Measurements from ENCODE around the gene MIDN. TPM values are rescaled to one million over a fixed set of nuclear protein-coding genes. Genes with fewer than 3 reads are reported as not detected.
A peak's percentile ranks its signal among the peaks of the same experiment; 100 is the strongest.

Gene MIDN
- total and polyA plus RNA-seq, 4 donors = 39.7 to 185 (median 58.7) TPM

GRCh38 chr19:1294688-1295087 is 46.3 kb downstream of the MIDN start:
- TF ChIP-seq, protein P1, sequence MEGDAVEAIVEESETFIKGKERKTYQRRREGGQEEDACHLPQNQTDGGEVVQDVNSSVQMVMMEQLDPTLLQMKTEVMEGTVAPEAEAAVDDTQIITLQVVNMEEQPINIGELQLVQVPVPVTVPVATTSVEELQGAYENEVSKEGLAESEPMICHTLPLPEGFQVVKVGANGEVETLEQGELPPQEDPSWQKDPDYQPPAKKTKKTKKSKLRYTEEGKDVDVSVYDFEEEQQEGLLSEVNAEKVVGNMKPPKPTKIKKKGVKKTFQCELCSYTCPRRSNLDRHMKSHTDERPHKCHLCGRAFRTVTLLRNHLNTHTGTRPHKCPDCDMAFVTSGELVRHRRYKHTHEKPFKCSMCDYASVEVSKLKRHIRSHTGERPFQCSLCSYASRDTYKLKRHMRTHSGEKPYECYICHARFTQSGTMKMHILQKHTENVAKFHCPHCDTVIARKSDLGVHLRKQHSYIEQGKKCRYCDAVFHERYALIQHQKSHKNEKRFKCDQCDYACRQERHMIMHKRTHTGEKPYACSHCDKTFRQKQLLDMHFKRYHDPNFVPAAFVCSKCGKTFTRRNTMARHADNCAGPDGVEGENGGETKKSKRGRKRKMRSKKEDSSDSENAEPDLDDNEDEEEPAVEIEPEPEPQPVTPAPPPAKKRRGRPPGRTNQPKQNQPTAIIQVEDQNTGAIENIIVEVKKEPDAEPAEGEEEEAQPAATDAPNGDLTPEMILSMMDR (IDR thresholded peaks at IDR 0.05; ENCODE audit: control extremely low read depth, extremely low read depth) = no peak
- H3K27me3 ChIP-seq (ENCODE audit: control insufficient read depth in 3 of 3, insufficient read depth in 3 of 3, low read length in 2 of 3) = peaks cover 0 to 6% (median 2%) of the 10 kb centered on the region in 3 donors
- H3K4me3 ChIP-seq = no peak overlapping the region
- H3K36me3 ChIP-seq (ENCODE audit: control insufficient read depth in 4 of 4, insufficient read depth in 4 of 4, low read length in 4 of 4) = no peaks in the 10 kb centered on the region
- no peaks in the 10 kb centered on the region for H3K9me3 ChIP-seq (ENCODE audit: control insufficient read depth in 4 of 4, insufficient read depth in 3 of 4, low read length in 3 of 4)
- WGBS, 2 donors = 75 to 80% methylated on average over 13 to 14 of the region's 14 CpGs
- no peak overlapping the region for H3K9ac ChIP-seq (ENCODE audit: insufficient read depth in 1 of 2, low read length in 2 of 2)
- H3K4me1 ChIP-seq (ENCODE audit: control insufficient read depth in 5 of 5, insufficient read depth in 5 of 5, low read length in 5 of 5) = peaks cover 0 to 6% (median 0%) of the 10 kb centered on the region in 5 donors
- DNase-seq (no peak), ATAC-seq (ENCODE audit: insufficient read depth, low FRiP score) (no peak)
- no peak overlapping the region for H3K27ac ChIP-seq (ENCODE audit: low read depth in 1 of 2, low read length in 1 of 2)

DNA sequence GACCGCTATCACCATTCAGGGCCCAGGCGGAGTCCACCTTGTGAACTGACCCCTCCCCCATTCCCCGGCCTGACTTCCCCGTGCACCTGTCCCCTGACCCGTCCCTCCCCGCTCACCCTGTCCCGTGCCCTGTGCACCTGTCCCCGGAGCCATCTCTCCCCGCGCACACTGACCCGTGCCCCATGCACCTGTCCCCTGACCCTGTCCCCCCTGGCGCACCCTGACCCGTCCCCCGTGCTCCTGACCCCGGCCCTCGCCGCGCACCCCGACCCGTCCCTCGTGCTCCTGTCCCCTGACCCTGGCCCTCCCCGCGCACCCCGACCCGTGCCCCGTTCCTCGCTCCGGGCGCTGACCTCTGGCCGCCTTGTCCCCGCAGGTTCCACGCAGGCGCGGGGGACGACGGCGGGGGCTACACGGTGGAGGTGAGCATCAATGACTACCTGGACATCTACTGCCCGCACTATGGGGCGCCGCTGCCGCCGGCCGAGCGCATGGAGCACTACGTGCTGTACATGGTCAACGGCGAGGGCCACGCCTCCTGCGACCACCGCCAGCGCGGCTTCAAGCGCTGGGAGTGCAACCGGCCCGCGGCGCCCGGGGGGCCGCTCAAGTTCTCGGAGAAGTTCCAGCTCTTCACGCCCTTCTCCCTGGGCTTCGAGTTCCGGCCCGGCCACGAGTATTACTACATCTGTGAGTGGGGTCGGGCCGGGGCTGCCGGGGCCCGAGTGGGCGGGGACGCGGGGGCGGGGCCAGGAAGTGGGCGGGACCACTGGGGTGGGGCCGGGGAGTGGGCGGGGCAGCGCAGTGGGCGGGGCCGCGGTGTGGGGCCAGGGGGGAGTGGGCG is 47.0 kb downstream of the MIDN start:
- H3K9ac ChIP-seq (ENCODE audit: insufficient read depth in 1 of 2, low read length in 2 of 2) = no peak overlapping the region
- H3K4me1 ChIP-seq (ENCODE audit: control insufficient read depth in 5 of 5, insufficient read depth in 5 of 5, low read length in 5 of 5) = peaks cover 0 to 6% (median 0%) of the 10 kb centered on the region in 5 donors
- TF ChIP-seq, protein P1 (IDR thresholded peaks at IDR 0.05; ENCODE audit: control extremely low read depth, extremely low read depth) = no peak
- no peaks in the 10 kb centered on the region for H3K9me3 ChIP-seq (ENCODE audit: control insufficient read depth in 4 of 4, insufficient read depth in 3 of 4, low read length in 3 of 4)
- no peak overlapping the region for H3K4me3 ChIP-seq
- DNase-seq (peak; percentile 30 to 56 (median 49)), ATAC-seq (ENCODE audit: insufficient read depth, low FRiP score) (no peak)
- no peaks in the 10 kb centered on the region for H3K36me3 ChIP-seq (ENCODE audit: control insufficient read depth in 4 of 4, insufficient read depth in 4 of 4, low read length in 4 of 4)
- no peak overlapping the region for H3K27ac ChIP-seq (ENCODE audit: low read depth in 1 of 2, low read length in 1 of 2)
- peaks cover 0 to 6% (median 2%) of the 10 kb centered on the region in 3 donors for H3K27me3 ChIP-seq (ENCODE audit: control insufficient read depth in 3 of 3, insufficient read depth in 3 of 3, low read length in 2 of 3)
- WGBS, 2 donors = 12 to 14% methylated on average over 74 to 81 of the region's 82 CpGs

GRCh38 chr19:1296078-1296477 is 47.7 kb downstream of the MIDN start:
- Histone ChIP-seq H3K4me3 (no peak overlapping the region), H3K27me3 (ENCODE audit: control insufficient read depth in 3 of 3, insufficient read depth in 3 of 3, low read length in 2 of 3) (peaks cover 0 to 6% (median 2%) of the 10 kb centered on the region in 3 donors), H3K4me1 (ENCODE audit: control insufficient read depth in 5 of 5, insufficient read depth in 5 of 5, low read length in 5 of 5) (peaks cover 0 to 6% (median 0%) of the 10 kb centered on the region in 5 donors), H3K36me3 (ENCODE audit: control insufficient read depth in 4 of 4, insufficient read depth in 4 of 4, low read length in 4 of 4) (no peaks in the 10 kb centered on the region), H3K9ac (ENCODE audit: insufficient read depth in 1 of 2, low read length in 2 of 2) (no peak overlapping the region), H3K9me3 (ENCODE audit: control insufficient read depth in 4 of 4, insufficient read depth in 3 of 4, low read length in 3 of 4) (no peaks in the 10 kb centered on the region), H3K27ac (ENCODE audit: low read depth in 1 of 2, low read length in 1 of 2) (no peak overlapping the region)
- TF ChIP-seq, protein P1 (IDR thresholded peaks at IDR 0.05; ENCODE audit: control extremely low read depth, extremely low read depth) = no peak
- no peak for ATAC-seq (ENCODE audit: insufficient read depth, low FRiP score)
- WGBS, 2 donors = 76 to 89% methylated on average over 12 to 13 of the region's 13 CpGs
- DNase-seq = no peak
